GM12892 (cell line): ENCODE results near the gene NAXD.

Source experiments
- POLR2A ChIP-seq: IDR thresholded peaks from 2 replicates; pipeline ENCODE4 v1.6.1; 2011; ENCODE audit warnings: low read depth, low read length, control low read depth
- POLR2AphosphoS5 ChIP-seq: IDR thresholded peaks from 2 replicates; pipeline ENCODE4 v1.6.1; 2011; ENCODE audit warnings: low read depth, low read length, control low read depth

DNA sequence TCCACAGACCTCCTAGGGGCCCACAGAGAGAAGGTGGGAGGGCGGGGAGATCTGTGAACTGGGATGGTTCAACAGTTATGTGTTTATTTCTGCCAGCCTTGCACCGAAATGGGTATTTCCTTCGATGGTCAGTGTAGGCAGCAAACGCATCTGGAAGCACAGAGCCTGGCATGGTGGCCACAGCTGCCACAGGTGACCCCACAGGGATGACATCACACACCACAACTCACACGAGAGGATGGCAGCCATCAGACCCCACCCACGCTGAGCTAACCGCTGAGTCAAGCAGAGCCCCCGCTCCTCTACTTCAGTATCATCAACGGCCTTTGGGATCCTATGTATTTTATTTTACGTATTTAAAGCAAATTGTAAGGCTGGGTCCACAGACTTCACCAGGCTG is 37.4 kb downstream of the NAXD start:
- TF ChIP-seq POLR2A (no peak), POLR2AphosphoS5 (no peak)
